ENCODE results near the gene MYBPC1.

MYBPC1 gene

GRCh38 chr12:101714877-101715444, 120.2 kb downstream of the MYBPC1 start:
- H3K27ac ChIP-seq: peak overlapping the region; percentile 89
- TF ChIP-seq ZFX (IDR thresholded peaks at IDR 0.05; ENCODE audit: borderline replicate concordance) (no peak), CTCF (IDR thresholded peaks at IDR 0.05) (no peak)

DNA sequence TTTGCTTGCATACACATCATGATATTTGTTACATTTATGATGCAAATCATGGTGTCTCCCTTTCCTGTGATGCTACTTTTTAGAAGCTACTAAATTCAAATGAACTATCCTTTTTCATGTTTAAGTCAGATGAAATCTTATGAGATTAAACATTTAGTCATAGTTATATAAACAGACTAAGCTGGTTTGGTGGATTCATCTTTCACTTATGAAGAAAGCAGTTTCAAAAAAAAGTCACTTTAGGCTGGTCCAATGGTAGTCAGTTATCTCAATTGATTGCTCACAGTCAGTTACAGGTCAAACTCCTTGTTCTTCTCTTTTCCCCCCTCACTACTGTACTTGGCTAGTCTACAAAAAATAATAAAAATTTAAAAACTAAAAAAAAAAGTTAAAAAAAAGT, 124.8 kb downstream of the MYBPC1 start:
- peak overlapping the region; percentile 89 for H3K27ac ChIP-seq
- TF ChIP-seq ZFX (IDR thresholded peaks at IDR 0.05; ENCODE audit: borderline replicate concordance) (no peak), CTCF (IDR thresholded peaks at IDR 0.05) (no peak)

DNA sequence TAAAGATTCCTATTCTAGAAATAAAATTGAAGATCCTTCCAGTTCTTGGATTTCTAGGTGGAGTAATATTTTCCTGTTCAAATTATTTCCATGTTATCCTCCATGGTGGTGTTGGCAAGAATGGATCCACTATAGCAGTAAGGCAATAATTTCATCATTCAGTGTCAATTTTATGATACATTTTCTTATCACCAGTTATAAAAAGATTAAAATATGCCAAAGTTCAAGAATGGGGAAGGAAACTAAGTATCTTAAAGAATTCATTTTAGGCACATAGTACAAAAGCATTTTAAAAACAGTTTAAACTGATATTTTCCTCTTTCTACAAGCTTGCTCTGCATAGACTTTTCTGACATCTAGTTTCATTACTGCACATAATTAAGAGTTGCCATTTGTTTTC, 125.3 kb downstream of the MYBPC1 start:
- TF ChIP-seq ZFX (IDR thresholded peaks at IDR 0.05; ENCODE audit: borderline replicate concordance) (no peak), CTCF (IDR thresholded peaks at IDR 0.05) (no peak)
- peak overlapping the region; percentile 89 for H3K27ac ChIP-seq

GRCh38 chr12:101722392-101722791, 127.6 kb downstream of the MYBPC1 start:
- peak overlapping the region; percentile 89 for H3K27ac ChIP-seq
- no peak for TF ChIP-seq CTCF (IDR thresholded peaks at IDR 0.05)
- no peak for TF ChIP-seq ZFX (IDR thresholded peaks at IDR 0.05; ENCODE audit: borderline replicate concordance)

DNA sequence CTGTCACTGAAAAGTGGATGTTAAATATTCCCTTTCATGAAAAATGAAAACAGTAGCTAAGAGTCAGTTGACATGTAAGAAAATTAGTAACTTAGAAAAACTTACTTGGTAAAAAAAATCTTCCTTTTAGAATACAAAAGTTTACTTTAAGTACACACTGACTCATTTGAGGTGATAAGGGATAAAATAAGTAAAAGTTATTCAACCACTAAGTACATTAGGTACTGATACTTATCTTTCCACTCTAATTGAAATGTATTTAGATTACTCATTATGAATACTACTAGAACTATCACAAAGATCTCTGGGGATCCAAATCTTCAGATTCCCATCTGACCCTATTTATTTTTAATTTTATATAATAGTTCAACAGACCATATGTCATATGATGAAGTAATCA, 132.3 kb downstream of the MYBPC1 start:
- H3K27ac ChIP-seq: peak overlapping the region; percentile 89
- TF ChIP-seq ZFX (IDR thresholded peaks at IDR 0.05; ENCODE audit: borderline replicate concordance): no peak
- no peak for TF ChIP-seq CTCF (IDR thresholded peaks at IDR 0.05)

- peak overlapping the region; percentile 89 for H3K27ac ChIP-seq
- no peak for TF ChIP-seq ZFX (IDR thresholded peaks at IDR 0.05; ENCODE audit: borderline replicate concordance)
- TF ChIP-seq CTCF (IDR thresholded peaks at IDR 0.05): no peak
These were observed 135.1 kb downstream of the MYBPC1 start for GRCh38 chr12:101729842-101730241.

DNA sequence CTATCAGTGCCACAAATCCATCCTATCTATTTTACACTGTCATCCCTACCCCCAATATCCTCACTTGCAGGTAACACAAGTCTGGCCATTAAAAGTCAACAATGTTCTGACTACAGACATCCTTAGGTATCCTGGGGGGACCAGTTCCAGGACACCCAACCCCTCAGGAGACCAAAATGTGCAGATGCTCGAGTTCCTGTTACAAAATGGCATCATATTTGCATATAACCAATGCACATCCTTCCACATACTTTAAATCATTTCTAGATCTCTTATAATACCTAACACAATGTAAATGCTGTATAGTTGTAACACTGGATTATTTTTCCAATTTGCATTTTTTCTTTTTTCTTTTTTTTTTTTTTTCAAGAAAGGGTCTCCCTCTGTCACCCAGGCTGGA, 137.5 kb downstream of the MYBPC1 start:
- H3K27ac ChIP-seq: peak overlapping the region; percentile 89
- TF ChIP-seq ZFX (IDR thresholded peaks at IDR 0.05; ENCODE audit: borderline replicate concordance) (no peak), CTCF (IDR thresholded peaks at IDR 0.05) (no peak)
